Nephron progenitor cell (in vitro differentiated cells): Measurements from ENCODE around the gene PLEKHG4.

Source experiments
- DNase-seq: peaks from one replicate; pipeline ENCODE4 v3.0.0; 2021
- H3K27ac Mint-ChIP-seq: 2 replicates; pipeline ENCODE4 v1.8.0; 2021; ENCODE audit warnings: mild to moderate bottlenecking, moderate library complexity, mixed read lengths
- H3K27me3 Mint-ChIP-seq: 2 replicates; pipeline ENCODE4 v1.8.0; 2021; ENCODE audit warnings: mild to moderate bottlenecking, low read depth, mixed read lengths; ENCODE audit not compliant: poor library complexity
- H3K36me3 Mint-ChIP-seq: 2 replicates; pipeline ENCODE4 v1.8.0; 2021; ENCODE audit warnings: low read depth, mixed read lengths
- H3K4me1 Mint-ChIP-seq: 2 replicates; pipeline ENCODE4 v1.8.0; 2021; ENCODE audit warnings: mixed read lengths
- H3K4me3 Mint-ChIP-seq: 2 replicates; pipeline ENCODE4 v1.8.0; 2021; ENCODE audit warnings: mild to moderate bottlenecking, moderate library complexity, mixed read lengths
- H3K9me3 Mint-ChIP-seq: 2 replicates; pipeline ENCODE4 v1.8.0; 2021; ENCODE audit warnings: mild to moderate bottlenecking, moderate library complexity, mixed read lengths
- CTCF ChIP-seq: fragments of 200-600 bp; sonication (generic); IDR thresholded peaks from 2 replicates; pipeline ENCODE4 v1.5.0; 2021; ENCODE audit warnings: antibody characterized with exemption

Gene PLEKHG4

GRCh38 chr16:67268136-67268579 lies 11.2 kb upstream of the PLEKHG4 start:
- Mint-ChIP-seq H3K27me3 (peaks cover 20% of the 10 kb centered on the region), H3K4me1 (no peaks in the 10 kb centered on the region), H3K9me3 (no peaks in the 10 kb centered on the region), H3K4me3 (no peak overlapping the region), H3K27ac (no peak overlapping the region), H3K36me3 (no peaks in the 10 kb centered on the region)
- no peak for DNase-seq
- TF ChIP-seq CTCF = no peak

- Mint-ChIP-seq H3K27ac (no peak overlapping the region), H3K36me3 (no peaks in the 10 kb centered on the region), H3K9me3 (no peaks in the 10 kb centered on the region), H3K4me3 (no peak overlapping the region), H3K4me1 (no peaks in the 10 kb centered on the region), H3K27me3 (peaks cover 10% of the 10 kb centered on the region)
- DNase-seq = no peak
- TF ChIP-seq CTCF = no peak
These were observed 9.6 kb upstream of the PLEKHG4 start for GRCh38 chr16:67269766-67270165.

GRCh38 chr16:67270931-67271338 lies 8.4 kb upstream of the PLEKHG4 start:
- H3K36me3 Mint-ChIP-seq = no peaks in the 10 kb centered on the region
- no peak for TF ChIP-seq CTCF
- H3K27ac Mint-ChIP-seq = no peak overlapping the region
- peaks cover 4% of the 10 kb centered on the region for H3K27me3 Mint-ChIP-seq
- DNase-seq = no peak
- no peak overlapping the region for H3K4me3 Mint-ChIP-seq
- no peaks in the 10 kb centered on the region for H3K9me3 Mint-ChIP-seq
- no peaks in the 10 kb centered on the region for H3K4me1 Mint-ChIP-seq

GRCh38 chr16:67271446-67271845 lies 7.9 kb upstream of the PLEKHG4 start:
- no peak overlapping the region for H3K4me3 Mint-ChIP-seq
- no peaks in the 10 kb centered on the region for H3K36me3 Mint-ChIP-seq
- no peak overlapping the region for H3K27ac Mint-ChIP-seq
- H3K27me3 Mint-ChIP-seq = peaks cover 3% of the 10 kb centered on the region
- no peak for DNase-seq
- H3K9me3 Mint-ChIP-seq = no peaks in the 10 kb centered on the region
- TF ChIP-seq CTCF = no peak
- no peaks in the 10 kb centered on the region for H3K4me1 Mint-ChIP-seq

- no peak for TF ChIP-seq CTCF
- H3K27ac Mint-ChIP-seq = no peak overlapping the region
- no peaks in the 10 kb centered on the region for H3K9me3 Mint-ChIP-seq
- H3K4me1 Mint-ChIP-seq = no peaks in the 10 kb centered on the region
- H3K27me3 Mint-ChIP-seq = peaks cover 12% of the 10 kb centered on the region
- H3K36me3 Mint-ChIP-seq = no peaks in the 10 kb centered on the region
- no peak overlapping the region for H3K4me3 Mint-ChIP-seq
- no peak for DNase-seq
These were observed 4.0 kb upstream of the PLEKHG4 start for GRCh38 chr16:67275321-67275720.

GRCh38 chr16:67277294-67277998 lies 1.9 kb upstream of the PLEKHG4 start:
- Mint-ChIP-seq H3K27ac (no peak overlapping the region), H3K4me3 (no peak overlapping the region)

More at GRCh38 chr16:67277294-67277998, 1.9 kb upstream of the PLEKHG4 start:
- TF ChIP-seq CTCF = no peak
- no peaks in the 10 kb centered on the region for H3K9me3 Mint-ChIP-seq
- H3K36me3 Mint-ChIP-seq = no peaks in the 10 kb centered on the region
- no peak for DNase-seq
- no peaks in the 10 kb centered on the region for H3K4me1 Mint-ChIP-seq
- peaks cover 30% of the 10 kb centered on the region for H3K27me3 Mint-ChIP-seq
